COLO829 (cell line): ENCODE results near the gene TWF2.
"Not testable (repeated sequence)": the region's sequence is repeated elsewhere in the genome, so short reads cannot be mapped to it uniquely, and the experiment has no call there.

Source experiments
- DNase-seq: peaks from one replicate; pipeline ENCODE4 v3.0.0; 2012; ENCODE audit warnings: low spot score

Gene TWF2

DNA sequence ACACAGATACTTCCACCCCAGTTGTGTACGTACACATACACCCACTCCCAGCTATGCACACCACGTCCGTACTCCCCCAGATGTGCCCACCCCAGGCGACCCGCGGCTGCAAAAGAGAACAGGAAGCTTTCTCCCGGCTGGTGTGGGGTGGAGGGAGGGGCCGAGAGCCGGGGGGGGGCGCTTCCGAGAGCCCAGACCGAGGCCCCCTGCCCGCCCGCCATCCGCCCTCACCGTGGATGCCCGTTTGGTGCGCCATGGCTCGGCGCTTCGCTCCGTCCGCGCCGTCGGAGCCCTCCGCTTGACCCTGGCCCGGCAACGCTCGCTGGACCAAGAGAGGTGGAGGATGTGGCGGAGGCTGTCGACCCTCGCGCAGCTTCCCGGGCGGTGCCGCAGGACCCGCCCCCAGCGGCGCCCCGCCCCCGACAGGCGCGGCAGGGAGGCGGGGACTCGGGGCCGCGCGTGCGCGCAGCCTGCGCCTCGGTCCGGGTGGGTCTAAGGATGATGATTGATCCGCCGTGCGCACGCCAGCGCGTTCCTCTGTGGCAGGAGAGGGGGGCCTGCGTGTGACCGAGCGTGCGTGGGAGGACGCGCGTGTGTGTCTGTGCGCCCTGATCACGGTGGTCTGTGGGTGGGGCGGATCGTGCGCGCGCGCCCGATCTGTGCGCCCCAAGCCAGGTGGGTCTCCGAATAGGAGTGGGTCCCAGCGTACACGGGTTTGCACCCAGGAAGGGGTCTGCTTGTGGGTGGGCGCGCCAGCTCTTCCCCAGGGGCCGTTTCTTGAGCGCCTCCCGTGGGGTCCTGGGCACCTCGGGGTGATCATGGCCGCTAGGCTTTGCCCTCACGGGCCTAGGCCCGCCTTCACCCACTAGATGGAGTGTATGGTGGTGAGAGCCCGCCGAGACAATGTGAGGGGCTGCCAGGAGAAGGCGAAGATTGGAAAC, at the start of gene TWF2:
Gene TWF2, minus strand, starts transcription at position 398 of the 941 bp plus-strand sequence. Its CDS starts 142 bp downstream, at position 256.
- peak; percentile 96 for DNase-seq

- no peak for DNase-seq
These were observed 49.7 kb upstream of the TWF2 start for GRCh38 chr3:52288674-52289073.

GRCh38 chr3:52286777-52287110, 47.8 kb upstream of the TWF2 start:
- no peak for DNase-seq

- DNase-seq: not testable (repeated sequence)
These were observed 45.1 kb upstream of the TWF2 start for GRCh38 chr3:52284051-52284450.

GRCh38 chr3:52283306-52283705, 44.3 kb upstream of the TWF2 start:
- no peak for DNase-seq

DNA sequence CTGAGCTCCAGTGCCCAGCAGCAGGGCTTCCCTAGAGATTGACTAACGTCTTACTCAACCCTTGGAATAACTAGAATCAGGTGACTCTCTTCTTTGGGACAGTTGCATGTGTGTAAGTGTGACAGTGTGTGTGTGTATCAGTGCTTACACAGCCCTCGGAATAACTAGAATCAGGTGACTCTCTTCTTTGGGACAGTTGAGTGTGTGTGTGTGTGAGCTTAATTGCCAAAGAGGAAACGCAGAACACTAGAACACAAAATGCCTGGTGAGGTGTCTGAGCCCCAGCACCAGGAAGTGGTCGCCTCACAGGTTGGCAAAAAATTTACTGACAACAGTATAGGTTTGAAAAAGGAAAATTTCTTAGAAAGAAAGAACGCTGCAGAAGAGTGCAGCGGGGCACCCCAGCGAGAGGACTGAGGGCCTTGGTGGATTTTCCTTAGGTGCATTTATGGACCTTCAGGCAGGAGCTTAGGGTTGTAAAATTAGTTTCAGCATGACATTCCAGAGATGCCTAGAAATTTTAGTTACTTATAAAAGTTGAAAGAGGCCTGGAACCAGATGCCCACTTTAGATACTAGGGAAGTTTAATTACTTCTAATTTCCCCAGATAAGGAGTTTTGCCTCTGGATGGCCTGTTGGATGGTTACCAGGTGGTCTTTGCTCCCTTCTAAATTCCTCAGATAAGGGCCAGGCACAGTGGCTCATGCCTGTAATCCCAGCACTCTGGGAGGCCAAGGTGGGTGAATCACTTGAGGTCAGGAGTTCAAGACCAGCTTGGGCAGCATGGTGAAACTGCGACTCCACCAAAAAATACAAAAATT, 43.2 kb upstream of the TWF2 start:
- DNase-seq: no peak

GRCh38 chr3:52280050-52280461, 41.1 kb upstream of the TWF2 start:
- DNase-seq: no peak

- no peak for DNase-seq
These were observed 40.6 kb upstream of the TWF2 start for GRCh38 chr3:52279596-52279995.

DNA sequence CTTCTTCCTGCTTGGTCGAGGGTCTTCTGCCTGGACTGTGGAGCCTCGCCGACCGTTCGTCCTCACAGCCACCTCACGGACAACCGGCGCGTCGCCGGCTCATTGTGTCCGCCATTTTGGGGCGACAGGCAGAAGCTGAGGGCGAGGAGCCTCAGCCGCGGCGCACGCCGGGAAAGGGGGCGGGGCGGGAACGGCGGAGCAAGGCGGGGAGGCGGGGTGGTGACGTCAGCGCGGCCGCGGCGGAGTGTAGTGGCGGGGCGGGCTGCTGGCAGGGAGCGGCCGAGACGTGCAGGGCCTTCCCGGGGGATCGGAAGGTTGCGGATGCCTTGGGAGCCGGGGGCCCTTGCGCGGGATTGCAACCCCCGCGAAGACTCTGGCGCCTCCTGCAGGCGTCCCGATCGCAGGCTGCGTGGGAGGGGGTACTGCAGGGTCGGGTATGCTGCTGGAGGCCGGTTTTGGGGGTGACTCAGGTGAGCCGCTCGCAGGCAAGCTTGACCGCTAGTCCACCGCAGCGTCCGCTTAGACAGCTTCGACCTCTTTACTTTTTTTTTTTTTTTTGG, 39.6 kb upstream of the TWF2 start, which contains the start of gene WDR82:
Gene WDR82, minus strand, starts transcription at position 140 of the 560 bp plus-strand sequence. CDS start 288 bp downstream, outside the sequence.
- peak; percentile 93 for DNase-seq

- DNase-seq: no peak
These were observed 39.1 kb upstream of the TWF2 start for GRCh38 chr3:52277972-52278509.

DNA sequence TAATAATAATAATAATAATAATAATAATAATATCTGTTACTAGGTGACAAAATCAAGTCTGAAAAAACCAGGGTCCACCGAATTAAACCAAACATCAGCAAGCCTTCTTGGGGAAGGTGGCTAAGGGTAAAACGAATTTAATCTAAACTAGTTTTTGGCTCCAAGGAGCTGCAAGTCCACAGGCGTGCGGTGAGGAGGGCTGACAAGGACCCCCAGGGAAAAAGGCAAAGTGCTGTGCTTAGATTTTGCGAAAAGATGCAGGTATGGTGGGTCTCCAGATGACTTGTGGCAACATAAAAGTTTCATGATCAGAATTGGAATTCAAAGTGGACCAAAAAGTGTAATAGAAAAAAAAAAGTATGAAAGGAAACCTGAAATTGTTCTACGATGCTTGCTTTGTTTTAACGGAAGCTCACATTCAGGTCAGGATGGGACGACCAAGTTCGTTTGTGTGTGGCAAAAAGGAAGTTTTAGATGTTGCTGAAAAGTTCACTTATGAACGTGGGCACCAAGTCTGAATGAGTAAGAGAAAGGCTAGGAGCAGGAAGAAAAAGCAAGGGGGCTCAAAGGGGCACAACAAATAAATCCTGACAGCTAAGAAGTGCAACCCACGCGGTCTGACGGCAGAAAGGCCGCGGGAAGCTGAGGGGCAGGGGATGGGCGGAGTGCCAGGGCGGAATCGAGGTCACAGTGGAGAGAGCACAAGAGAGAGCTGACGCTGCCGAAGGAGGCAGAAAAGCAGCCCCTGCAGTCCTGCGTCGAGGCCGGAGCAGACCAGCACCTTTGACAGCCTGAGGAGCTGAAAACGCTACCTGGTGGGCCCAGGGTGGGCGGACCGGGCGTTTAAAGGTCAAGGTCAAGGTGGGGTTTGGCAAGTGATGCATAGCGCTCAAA, 38.4 kb upstream of the TWF2 start:
- peak; percentile 56 for DNase-seq

- DNase-seq: not testable (repeated sequence)
These were observed 35.8 kb upstream of the TWF2 start for GRCh38 chr3:52274781-52275180.

- no peak for DNase-seq
These were observed 33.9 kb upstream of the TWF2 start for GRCh38 chr3:52272831-52273230.

GRCh38 chr3:52272172-52272571, 33.2 kb upstream of the TWF2 start:
- DNase-seq: not testable (repeated sequence)

GRCh38 chr3:52270252-52270754, 31.3 kb upstream of the TWF2 start:
- no peak for DNase-seq

DNA sequence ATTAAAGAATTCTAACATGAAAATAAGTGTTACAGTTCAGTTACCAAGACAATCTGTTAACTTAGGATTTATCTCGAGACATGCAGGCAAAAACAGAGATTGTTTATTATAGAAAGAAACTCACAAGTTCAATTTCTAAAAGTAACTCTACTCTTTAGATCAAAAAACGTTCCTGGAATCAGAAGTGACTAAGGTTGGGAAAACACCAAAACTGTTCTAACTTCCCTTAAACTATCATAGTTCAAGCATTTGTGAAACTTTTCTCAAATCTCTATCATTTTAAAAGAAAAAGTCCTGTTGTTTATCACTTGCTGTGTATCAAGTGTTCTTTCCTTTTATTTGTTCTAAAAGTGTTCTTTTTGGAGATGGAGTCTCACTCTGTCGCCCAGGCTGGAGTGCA, 30.8 kb upstream of the TWF2 start:
- no peak for DNase-seq

DNA sequence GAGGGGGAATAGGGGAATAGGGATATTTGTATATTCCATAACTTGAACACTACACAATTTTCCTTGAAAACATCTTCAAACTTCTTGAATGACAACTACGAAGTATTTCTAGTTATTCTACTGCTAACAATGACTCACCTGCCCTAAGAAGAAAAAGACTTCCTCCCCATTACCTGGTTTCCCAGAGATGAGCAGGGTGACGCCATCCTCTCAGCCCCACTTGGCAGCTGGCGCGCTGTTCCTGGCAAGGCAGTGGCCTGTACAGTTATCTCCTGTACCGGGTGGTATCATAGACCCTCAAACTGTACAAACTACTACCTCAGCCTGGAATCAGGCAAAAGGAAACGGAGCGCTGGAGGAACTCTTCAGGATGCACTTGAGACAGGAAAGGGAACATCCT, 29.1 kb upstream of the TWF2 start:
- DNase-seq: no peak

GRCh38 chr3:52265387-52265786, 26.4 kb upstream of the TWF2 start:
- no peak for DNase-seq

DNA sequence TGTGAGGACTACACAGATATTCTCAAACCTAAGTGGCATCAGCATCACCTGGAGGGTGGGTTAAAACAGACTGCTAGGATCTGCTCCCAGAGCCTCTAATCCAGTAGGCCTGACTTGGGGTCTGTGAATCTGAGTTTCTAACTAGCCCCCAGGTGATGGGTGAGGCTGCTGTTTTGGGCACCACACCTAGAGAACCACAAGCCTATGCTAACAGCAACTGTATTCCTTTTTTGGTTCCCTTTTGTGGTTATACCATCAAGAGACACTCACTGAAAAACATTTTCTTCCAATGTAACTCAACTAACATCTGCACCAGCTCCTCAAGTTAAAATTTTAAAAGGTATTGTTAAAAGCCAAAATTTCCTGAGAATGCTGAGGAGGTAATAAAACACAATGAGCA, 23.5 kb upstream of the TWF2 start:
- DNase-seq: no peak

GRCh38 chr3:52259448-52259847, 20.5 kb upstream of the TWF2 start:
- no peak for DNase-seq

GRCh38 chr3:52259035-52259434, 20.1 kb upstream of the TWF2 start:
- DNase-seq: peak; percentile 76
